Liver (tissue), 9 donors: ENCODE measurements around the gene SPAST. TPM values are rescaled to one million over a fixed set of nuclear protein-coding genes. Genes with fewer than 3 reads are reported as not detected.

Experiments used
- DNase-seq: peaks from one replicate; pipeline ENCODE4 v3.0.0-alpha.2; 2017; ENCODE audit warnings: low spot score
- H3K27ac ChIP-seq, 2 donors: one replicate each; pipeline ENCODE4 v1.7.0; 2013; ENCODE audit warnings: inconsistent platforms in 2 of 2, low read length in 2 of 2, control low read depth in 1 of 2, low read depth in 1 of 2, mild to moderate bottlenecking in 1 of 2
- H3K27me3 ChIP-seq, 4 donors: one replicate each; pipeline versions ENCODE4 v1.6.1 to v1.7.0; 2013; ENCODE audit warnings: low read length in 3 of 4, inconsistent platforms in 1 of 4, mild to moderate bottlenecking in 1 of 4, moderate library complexity in 1 of 4; ENCODE audit not compliant: control insufficient read depth in 4 of 4, insufficient read depth in 4 of 4
- H3K36me3 ChIP-seq, 4 donors: one replicate each; pipeline versions ENCODE4 v1.6.1 to v1.7.0; 2013; ENCODE audit warnings: low read length in 3 of 4, mild to moderate bottlenecking in 3 of 4, low read depth in 1 of 4, moderate library complexity in 1 of 4; ENCODE audit not compliant: control insufficient read depth in 4 of 4, insufficient read depth in 3 of 4
- H3K4me1 ChIP-seq, 4 donors: one replicate each; pipeline versions ENCODE4 v1.6.1 to v1.7.0; 2013; ENCODE audit warnings: low read length in 3 of 4, mild to moderate bottlenecking in 3 of 4, moderate library complexity in 1 of 4; ENCODE audit not compliant: control insufficient read depth in 4 of 4, insufficient read depth in 4 of 4
- H3K4me3 ChIP-seq, 3 donors: one replicate each; pipeline versions ENCODE4 v1.6.1 to v1.7.0; 2013; ENCODE audit warnings: low read length in 3 of 3, control low read depth in 1 of 3, low read depth in 1 of 3, mild to moderate bottlenecking in 1 of 3
- H3K9ac ChIP-seq, 2 donors: one replicate each; pipeline ENCODE4 v1.7.0; 2013; ENCODE audit warnings: low read length in 2 of 2, mild to moderate bottlenecking in 2 of 2, moderate library complexity in 2 of 2, control low read depth in 1 of 2, low read depth in 1 of 2
- H3K9me3 ChIP-seq, 4 donors: one replicate each; pipeline versions ENCODE4 v1.6.1 to v1.7.0; 2013; ENCODE audit warnings: low read length in 3 of 4; ENCODE audit not compliant: control insufficient read depth in 4 of 4
- ATF3 ChIP-seq: IDR thresholded peaks from 2 replicates; pipeline ENCODE4 v1.6.1; 2016; ENCODE audit warnings: antibody characterized with exemption
- CTCF ChIP-seq: fragments of 150-350 bp; IDR thresholded peaks from 2 replicates; pipeline ENCODE4 v1.5.1; 2017; ENCODE audit warnings: improper control_type of control experiment, low read depth, low read length; ENCODE audit not compliant: missing input control
- EGR1 ChIP-seq, 2 donors: IDR thresholded peaks; 2 replicates each; pipeline ENCODE4 v1.6.1; 2016 to 2018; ENCODE audit warnings: antibody characterized with exemption in 2 of 2, low read depth in 2 of 2
- FOXA1 ChIP-seq: IDR thresholded peaks from 2 replicates; pipeline ENCODE4 v1.6.1; 2016; ENCODE audit warnings: antibody characterized with exemption
- FOXA2 ChIP-seq: IDR thresholded peaks from 2 replicates; pipeline ENCODE4 v1.6.1; 2016; ENCODE audit warnings: antibody characterized with exemption
- GABPA ChIP-seq, 2 donors: IDR thresholded peaks in 1 of 2; conservative IDR thresholded peaks in 1 of 2; 2 replicates each; pipeline ENCODE4 v1.6.1; 2016; ENCODE audit warnings: antibody characterized with exemption in 2 of 2, mild to moderate bottlenecking in 1 of 2, moderate library complexity in 1 of 2
- HNF4A ChIP-seq, 2 donors: conservative IDR thresholded peaks; 2 replicates each; pipeline ENCODE4 v1.6.1; 2016; ENCODE audit warnings: antibody characterized with exemption in 2 of 2, mild to moderate bottlenecking in 2 of 2
- HNF4G ChIP-seq: IDR thresholded peaks from 2 replicates; pipeline ENCODE4 v1.6.1; 2016; ENCODE audit warnings: antibody characterized with exemption
- NR2F2 ChIP-seq: IDR thresholded peaks from 2 replicates; pipeline ENCODE4 v1.6.1; 2016; ENCODE audit warnings: antibody characterized with exemption
- RAD21 ChIP-seq, 2 donors: IDR thresholded peaks; 2 replicates each; pipeline ENCODE4 v1.6.1; 2016; ENCODE audit warnings: antibody characterized with exemption in 2 of 2, mild to moderate bottlenecking in 2 of 2
- REST ChIP-seq: IDR thresholded peaks from 2 replicates; pipeline ENCODE4 v1.6.1; 2016; ENCODE audit warnings: antibody characterized with exemption, mild to moderate bottlenecking
- SP1 ChIP-seq: IDR thresholded peaks from 2 replicates; pipeline ENCODE4 v1.6.1; 2018; ENCODE audit warnings: antibody characterized with exemption, mild to moderate bottlenecking
- YY1 ChIP-seq: IDR thresholded peaks from 2 replicates; pipeline ENCODE4 v1.6.1; 2016; ENCODE audit warnings: antibody characterized with exemption, mild to moderate bottlenecking
- ZBTB33 ChIP-seq: IDR thresholded peaks from 2 replicates; pipeline ENCODE4 v1.6.1; 2016; ENCODE audit warnings: antibody characterized with exemption
- WGBS: extraction: QIAGEN DNeasy Blood & Tissue Kit; methylation state at CpG from one replicate; pipeline ENCODE4 v1.1.7; 2013; 5-methylcytosine and 5-hydroxymethylcytosine counted together
- polyA plus RNA-seq, 2 donors: library from polyadenylated mRNA; stranded (reverse) in 1 of 2; unstranded in 1 of 2; fragments of 200-250 nt in 1 of 2; fragments of >200 nt in 1 of 2; fragmentation: Nextera tagmentation in 1 of 2; extraction: Ambion mirVana in 1 of 2; gene quantifications; one replicate each; pipeline versions ENCODE4 v1.2.1 to v1.2.3, GENCODE V29; 2013 to 2015
- total RNA-seq, 2 donors: library from RNA; depleted of rRNA; stranded (reverse); fragments of >200 nt; gene quantifications; one replicate each; pipeline ENCODE4 v1.2.3, GENCODE V29; 2014
- donor health status: healthy.
- donor health status: healthy.
- donor health status: healthy.
- donor health status: healthy.
- donor health status: healthy.

Gene SPAST
- total and polyA plus RNA-seq, 4 donors = 3.2 to 16.8 (median 7.7) TPM

- TF ChIP-seq YY1 (no peak), NR2F2 (no peak), EGR1 (IDR thresholded peaks at IDR 0.05; ENCODE audit: low read depth in 2 of 2) (no peak), HNF4A (conservative IDR thresholded peaks at IDR 0.05) (no peak), ATF3 (no peak), RAD21 (IDR thresholded peaks at IDR 0.05) (no peak), ZBTB33 (no peak), REST (no peak), HNF4G (no peak), SP1 (no peak), CTCF (no peak), GABPA (IDR thresholded peaks at IDR 0.05 in 1 of 2, conservative IDR thresholded peaks at IDR 0.05 in 1 of 2) (no peak), FOXA2 (no peak)
- H3K4me3 ChIP-seq = no peak overlapping the region
- H3K36me3 ChIP-seq = no peaks in the 10 kb centered on the region
- no peak overlapping the region for H3K9ac ChIP-seq
- H3K27me3 ChIP-seq = no peaks in the 10 kb centered on the region
- no peak for DNase-seq
- WGBS = 97% methylated on average over 8 of the region's 8 CpGs
- peaks cover 2 to 22% (median 14%) of the 10 kb centered on the region in 4 donors for H3K4me1 ChIP-seq
- no peak overlapping the region for H3K27ac ChIP-seq
- no peaks in the 10 kb centered on the region for H3K9me3 ChIP-seq
These were observed 1.9 kb upstream of the SPAST start for GRCh38 chr2:32061430-32061829.

- Histone ChIP-seq H3K4me3 (peak overlapping the region; percentile 44 to 90 (median 75)), H3K4me1 (peaks cover 2 to 22% (median 14%) of the 10 kb centered on the region in 4 donors), H3K9me3 (no peaks in the 10 kb centered on the region), H3K36me3 (no peaks in the 10 kb centered on the region), H3K27me3 (no peaks in the 10 kb centered on the region), H3K9ac (peak overlapping the region; percentile 24 to 85), H3K27ac (peak overlapping the region in 1 of 2 donors; percentile 81)
- DNase-seq = peak; percentile 36
- WGBS = 43% methylated on average over 13 of the region's 13 CpGs
- no peak for TF ChIP-seq FOXA2
- TF ChIP-seq REST = no peak
- no peak for TF ChIP-seq HNF4A (conservative IDR thresholded peaks at IDR 0.05)
- TF ChIP-seq SP1 = no peak
- no peak for TF ChIP-seq ZBTB33
- no peak for TF ChIP-seq FOXA1
These were observed 1.1 kb upstream of the SPAST start for GRCh38 chr2:32061973-32062861.
